Epithelial cell of esophagus (primary cell): ENCODE results near the gene ARX.

Experiments
- DNase-seq: peaks from one replicate; pipeline ENCODE4 v3.0.0; 2010; ENCODE audit warnings: low read depth
- H3K4me3 ChIP-seq: 2 replicates; pipeline ENCODE4 v1.5.1; 2011; ENCODE audit warnings: mild to moderate bottlenecking, low read length, control low read depth
- TF ChIP-seq, protein P1 (sequence below): IDR thresholded peaks from 2 replicates; pipeline ENCODE4 v1.5.1; 2011; ENCODE audit warnings: low read depth, mild to moderate bottlenecking, low read length, control low read depth, inconsistent platforms; ENCODE audit not compliant: insufficient read depth; ENCODE audit errors: missing control alignments

ARX gene

DNA sequence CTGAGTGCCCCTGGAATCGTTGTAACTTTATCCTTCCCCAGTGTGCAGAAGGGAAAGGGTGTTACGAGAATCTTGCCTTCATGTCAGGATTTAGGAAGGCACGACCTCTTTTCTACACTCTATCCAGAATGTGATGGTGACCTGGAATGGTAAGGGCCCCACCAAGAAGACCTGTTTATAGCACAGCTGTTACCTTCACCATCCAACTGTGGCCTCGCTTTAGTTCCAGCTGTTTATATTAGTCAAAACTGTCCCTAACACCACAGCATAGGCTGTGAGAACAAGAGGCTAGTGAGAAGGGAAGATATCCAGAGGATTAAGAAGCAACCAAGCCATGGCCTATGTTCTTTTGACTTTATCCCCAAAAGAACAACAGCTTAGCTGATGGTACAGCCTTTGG, 28.0 kb downstream of the ARX start:
- TF ChIP-seq, protein P1, sequence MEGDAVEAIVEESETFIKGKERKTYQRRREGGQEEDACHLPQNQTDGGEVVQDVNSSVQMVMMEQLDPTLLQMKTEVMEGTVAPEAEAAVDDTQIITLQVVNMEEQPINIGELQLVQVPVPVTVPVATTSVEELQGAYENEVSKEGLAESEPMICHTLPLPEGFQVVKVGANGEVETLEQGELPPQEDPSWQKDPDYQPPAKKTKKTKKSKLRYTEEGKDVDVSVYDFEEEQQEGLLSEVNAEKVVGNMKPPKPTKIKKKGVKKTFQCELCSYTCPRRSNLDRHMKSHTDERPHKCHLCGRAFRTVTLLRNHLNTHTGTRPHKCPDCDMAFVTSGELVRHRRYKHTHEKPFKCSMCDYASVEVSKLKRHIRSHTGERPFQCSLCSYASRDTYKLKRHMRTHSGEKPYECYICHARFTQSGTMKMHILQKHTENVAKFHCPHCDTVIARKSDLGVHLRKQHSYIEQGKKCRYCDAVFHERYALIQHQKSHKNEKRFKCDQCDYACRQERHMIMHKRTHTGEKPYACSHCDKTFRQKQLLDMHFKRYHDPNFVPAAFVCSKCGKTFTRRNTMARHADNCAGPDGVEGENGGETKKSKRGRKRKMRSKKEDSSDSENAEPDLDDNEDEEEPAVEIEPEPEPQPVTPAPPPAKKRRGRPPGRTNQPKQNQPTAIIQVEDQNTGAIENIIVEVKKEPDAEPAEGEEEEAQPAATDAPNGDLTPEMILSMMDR = no peak

DNA sequence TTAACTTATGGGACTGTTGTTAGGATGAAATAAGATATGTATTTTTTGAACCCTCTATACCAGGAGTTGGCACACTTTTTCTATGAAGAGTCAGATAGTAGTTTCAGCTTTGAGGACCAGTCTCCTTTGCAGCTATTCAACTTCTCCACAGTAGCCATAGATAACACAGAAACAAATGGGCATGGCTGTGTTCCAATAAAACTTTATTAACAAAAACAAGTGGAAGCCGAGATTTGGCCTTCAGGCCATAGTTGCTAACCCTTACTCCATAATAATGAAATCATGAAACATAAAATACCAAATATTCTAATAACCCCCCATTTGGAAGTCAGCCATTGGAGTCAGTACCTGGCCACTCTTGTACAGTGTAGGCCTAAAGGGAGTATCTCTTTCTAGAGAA, 30.6 kb downstream of the ARX start:
- TF ChIP-seq, protein P1 = no peak
- no peak overlapping the region for H3K4me3 ChIP-seq
- DNase-seq = no peak

More for the DNA sequence above, 28.0 kb downstream of the ARX start:
- DNase-seq = no peak
- H3K4me3 ChIP-seq = no peak overlapping the region

DNA sequence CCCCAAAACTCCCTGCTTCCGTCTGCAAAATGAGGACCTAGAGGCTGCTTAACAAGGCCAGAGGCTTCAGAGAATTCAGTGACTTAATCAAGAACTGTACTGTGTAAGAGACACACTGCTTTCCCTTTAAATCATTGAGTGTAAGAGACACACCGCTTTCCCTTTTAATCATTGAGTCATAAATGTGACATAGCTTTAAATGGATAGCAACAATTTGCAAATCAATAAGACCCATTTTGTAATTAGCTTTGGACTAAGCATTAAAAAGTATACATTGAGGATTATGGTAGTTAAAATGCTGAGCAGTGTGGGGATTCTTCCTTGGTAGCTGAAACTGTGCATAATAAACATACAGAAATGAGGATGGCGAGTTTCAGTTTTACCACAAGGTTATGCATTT, 31.8 kb downstream of the ARX start:
- no peak overlapping the region for H3K4me3 ChIP-seq
- no peak for DNase-seq
- TF ChIP-seq, protein P1 = no peak

DNA sequence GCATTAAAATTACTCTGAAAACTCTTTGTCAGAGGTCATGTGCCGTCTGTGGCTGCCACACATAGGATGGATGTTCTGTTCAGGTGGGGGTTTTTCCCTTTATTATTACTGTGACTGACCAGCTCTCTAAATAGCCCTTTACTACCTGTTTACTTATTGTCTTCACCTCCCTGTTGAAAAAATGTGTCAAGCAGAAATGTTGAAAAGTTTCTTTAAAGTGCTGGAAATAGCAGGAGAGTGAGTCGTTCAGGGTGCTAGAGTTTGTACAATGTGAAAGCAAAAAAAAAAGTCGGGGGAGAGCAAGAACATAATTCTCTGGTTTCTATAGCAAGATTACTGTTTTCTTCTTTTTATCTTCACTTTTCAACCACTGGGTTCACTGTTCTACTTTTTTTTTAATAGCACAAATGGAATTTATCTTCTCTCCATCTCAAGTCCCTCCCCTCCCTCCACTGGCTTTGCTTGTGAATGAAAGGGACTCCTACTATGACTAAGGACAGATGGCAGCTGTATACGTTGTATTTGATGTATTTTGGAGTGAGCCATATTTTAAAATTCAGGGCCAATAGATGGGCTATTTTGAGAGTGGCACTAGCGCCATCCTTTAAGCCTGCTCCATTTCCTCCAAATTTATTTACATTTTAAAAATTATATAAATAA, 33.3 kb downstream of the ARX start:
- H3K4me3 ChIP-seq = no peak overlapping the region
- TF ChIP-seq, protein P1 = no peak
- no peak for DNase-seq

DNA sequence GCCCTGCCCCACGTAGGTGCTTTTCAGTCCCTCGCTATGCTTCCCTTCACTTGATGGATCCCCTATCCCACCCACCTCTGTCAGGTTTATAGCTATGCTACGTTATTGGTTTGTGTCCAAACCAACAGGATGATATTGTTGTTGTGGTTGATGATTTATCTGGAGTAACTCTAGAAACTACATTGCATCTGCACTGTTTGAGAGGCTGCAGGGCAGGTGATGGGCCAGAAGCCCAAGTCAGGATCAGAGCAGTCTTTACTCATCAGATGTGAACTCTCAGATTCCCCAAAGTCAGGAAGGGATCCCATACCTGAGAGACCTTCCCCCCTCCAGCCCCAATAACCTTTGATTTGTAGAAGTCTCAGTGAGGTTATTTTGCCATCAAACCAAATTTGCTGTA, 34.7 kb downstream of the ARX start:
- H3K4me3 ChIP-seq = no peak overlapping the region
- no peak for DNase-seq
- TF ChIP-seq, protein P1 = no peak

DNA sequence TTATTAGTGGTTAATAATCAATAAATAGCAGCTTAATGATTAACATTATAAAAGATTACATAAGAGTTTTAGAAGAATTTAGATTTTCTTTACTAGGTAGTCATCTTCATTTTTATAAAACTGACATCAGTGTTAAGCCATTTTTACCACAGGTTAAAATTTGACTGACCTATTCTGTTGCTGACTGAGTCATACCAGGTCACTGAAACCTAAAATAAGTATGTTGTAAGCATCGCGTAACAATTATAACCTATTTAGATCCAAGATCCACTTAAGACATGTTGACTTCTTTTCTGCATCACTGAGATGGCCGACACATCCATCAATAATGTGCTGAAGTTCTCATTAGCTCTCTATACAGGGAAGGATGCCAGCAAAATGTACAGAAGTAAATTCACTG, 36.7 kb downstream of the ARX start:
- no peak overlapping the region for H3K4me3 ChIP-seq
- TF ChIP-seq, protein P1 = no peak
- no peak for DNase-seq

DNA sequence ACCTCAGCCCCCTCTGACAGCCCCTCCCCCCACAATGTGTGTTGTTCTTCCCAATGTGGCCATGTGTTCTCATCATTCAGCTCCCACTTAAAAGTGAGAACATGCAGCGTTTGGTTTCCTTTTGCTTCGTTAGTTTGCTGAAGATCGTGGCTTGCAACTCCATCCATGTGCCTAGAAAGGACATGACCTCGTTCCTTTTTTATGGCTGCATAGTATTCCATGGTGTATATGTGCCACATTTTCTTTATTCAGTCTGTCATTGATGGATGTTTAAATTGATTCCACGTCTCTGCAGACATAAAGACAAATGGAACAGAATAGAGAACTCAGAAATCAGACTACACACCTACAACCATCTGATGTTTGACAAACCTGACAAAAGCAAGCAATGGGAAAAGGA, 46.0 kb downstream of the ARX start:
- TF ChIP-seq, protein P1 = no peak
- H3K4me3 ChIP-seq = no peak overlapping the region
- DNase-seq = no peak
